Endometrial microvascular endothelial cells (primary cell): Measurements from ENCODE around the gene SSX2IP. TPM values are rescaled to one million over a fixed set of nuclear protein-coding genes. Genes with fewer than 3 reads are reported as not detected.
"Not testable (repeated sequence)": the region's sequence is repeated elsewhere in the genome, so short reads cannot be mapped to it uniquely, and the experiment has no call there.

Source experiments
- in situ Hi-C: cut with HindIII; loops from 2 replicates; pipeline ENCODE4 v1.10.0; 2017; ENCODE audit warnings: low sequenced_read_pairs, low pct_unique_long_range_greater_than_20kb; ENCODE audit errors: inconsistent ontology term
- total RNA-seq: library from RNA; depleted of rRNA; stranded (reverse); fragments of >200 nt; gene quantifications from one replicate; pipeline ENCODE4 v1.2.3, GENCODE V29; 2015; ENCODE audit errors: inconsistent ontology term

Gene SSX2IP
- total RNA-seq = 13.9 TPM

- in situ Hi-C loops = no loop called here
Measured at GRCh38 chr1:84690397-84691121, at the start of gene SSX2IP. Gene SSX2IP, minus strand, starts transcription at chr1:84690461. Its CDS starts 19,242 bp downstream, at chr1:84671219.

GRCh38 chr1:84738237-84738636 lies 48.0 kb upstream of the SSX2IP start:
- in situ Hi-C loops = no loop called here

- in situ Hi-C loops = no loop called here
Measured at GRCh38 chr1:84737590-84737989, 47.3 kb upstream of the SSX2IP start.

- in situ Hi-C loops = no loop called here
Measured at GRCh38 chr1:84736944-84737343, 46.7 kb upstream of the SSX2IP start.

GRCh38 chr1:84736445-84736844 lies 46.2 kb upstream of the SSX2IP start:
- in situ Hi-C loops = no loop called here

- in situ Hi-C loops = no loop called here
Measured at GRCh38 chr1:84735483-84735882, 45.2 kb upstream of the SSX2IP start.

- in situ Hi-C loops = no loop called here
Measured at GRCh38 chr1:84732520-84732919, 42.3 kb upstream of the SSX2IP start.

GRCh38 chr1:84731519-84731918 lies 41.3 kb upstream of the SSX2IP start:
- in situ Hi-C loops = no loop called here

GRCh38 chr1:84727711-84728110 lies 37.5 kb upstream of the SSX2IP start:
- in situ Hi-C loops = not testable (repeated sequence)

GRCh38 chr1:84726593-84727499 lies 36.6 kb upstream of the SSX2IP start:
- in situ Hi-C loops = no loop called here

- in situ Hi-C loops = no loop called here
Measured at GRCh38 chr1:84724128-84724860, 34.0 kb upstream of the SSX2IP start.

GRCh38 chr1:84722794-84723193 lies 32.5 kb upstream of the SSX2IP start:
- in situ Hi-C loops = no loop called here

- in situ Hi-C loops = not testable (repeated sequence)
Measured at GRCh38 chr1:84721872-84722271, 31.6 kb upstream of the SSX2IP start.

- in situ Hi-C loops = no loop called here
Measured at GRCh38 chr1:84721152-84721551, 30.9 kb upstream of the SSX2IP start.

- in situ Hi-C loops = no loop called here
Measured at GRCh38 chr1:84720221-84720780, 30.0 kb upstream of the SSX2IP start.

- in situ Hi-C loops = no loop called here
Measured at GRCh38 chr1:84719543-84720217, 29.4 kb upstream of the SSX2IP start.

GRCh38 chr1:84715342-84716019 lies 25.2 kb upstream of the SSX2IP start:
- in situ Hi-C loops = no loop called here

- in situ Hi-C loops = no loop called here
Measured at GRCh38 chr1:84712276-84712874, 22.1 kb upstream of the SSX2IP start.
